ENCODE data around the gene TTC9C. TPM values are rescaled to one million over a fixed set of nuclear protein-coding genes. Genes with fewer than 3 reads are reported as not detected.

TTC9C gene
- total RNA-seq, 1 experiment from 2014 or later, result 48.7 TPM

GRCh38 chr11:62725646-62726045 is 2.6 kb upstream of the TTC9C start:
- no peaks in the 10 kb centered on the region for H3K9me3 Mint-ChIP-seq
- peaks cover 4% of the 10 kb centered on the region; the same call in 1 of the 2 replicates for H3K27me3 Mint-ChIP-seq (ENCODE audit: low read depth)
- no peak for TF ChIP-seq NFYB (CRISPR knock-in tag; conservative IDR thresholded peaks at IDR 0.05; ENCODE audit: low read depth)
- no peak for TF ChIP-seq ZNF416 (CRISPR knock-in tag; IDR thresholded peaks at IDR 0.05)
- TF ChIP-seq NFATC4 (CRISPR knock-in tag; IDR thresholded peaks at IDR 0.05), result no peak
- TF ChIP-seq E2F1 (CRISPR knock-in tag; IDR thresholded peaks at IDR 0.05), result no peak
- no peak for TF ChIP-seq E2F4 (CRISPR knock-in tag; IDR thresholded peaks at IDR 0.05; ENCODE audit: borderline replicate concordance, low read depth)
- no peak for TF ChIP-seq ZNF219 (CRISPR knock-in tag; IDR thresholded peaks at IDR 0.05; ENCODE audit: borderline replicate concordance)
- no peak for TF ChIP-seq ARID4B (CRISPR knock-in tag; IDR thresholded peaks at IDR 0.05; ENCODE audit: borderline replicate concordance)
- TF ChIP-seq FOXK1 (CRISPR knock-in tag; IDR thresholded peaks at IDR 0.05), result no peak
- no peak for TF ChIP-seq AFF4 (CRISPR knock-in tag; IDR thresholded peaks at IDR 0.05; ENCODE audit: borderline replicate concordance)
- TF ChIP-seq NFE2L1 (CRISPR knock-in tag; IDR thresholded peaks at IDR 0.05), result no peak
- no peak for TF ChIP-seq ZBTB21 (CRISPR knock-in tag; IDR thresholded peaks at IDR 0.05; ENCODE audit: borderline replicate concordance)
- TF ChIP-seq TCF7 (CRISPR knock-in tag; IDR thresholded peaks at IDR 0.05; ENCODE audit: low read depth), result no peak
- TF ChIP-seq GTF2I (CRISPR knock-in tag; conservative IDR thresholded peaks at IDR 0.05), result no peak
- TF ChIP-seq FOXP1 (CRISPR knock-in tag; IDR thresholded peaks at IDR 0.05; ENCODE audit: borderline replicate concordance), result no peak
- TF ChIP-seq ZNF512 (CRISPR knock-in tag; IDR thresholded peaks at IDR 0.05; ENCODE audit: borderline replicate concordance), result no peak
- TF ChIP-seq TEAD4 (CRISPR knock-in tag; IDR thresholded peaks at IDR 0.05), result no peak
- TF ChIP-seq ZBTB43 (CRISPR knock-in tag; IDR thresholded peaks at IDR 0.05), result no peak
- no peak for TF ChIP-seq JUN (CRISPR knock-in tag; IDR thresholded peaks at IDR 0.05)
- TF ChIP-seq NR3C1 (CRISPR knock-in tag; conservative IDR thresholded peaks at IDR 0.05; ENCODE audit: low read depth), result no peak
- H3K36me3 Mint-ChIP-seq, result peaks cover 50% of the 10 kb centered on the region
- H3K27ac Mint-ChIP-seq, result peak overlapping the region; percentile 31
- DNase-seq (ENCODE audit: low spot score) (no peak), ATAC-seq (no peak)
- ChIA-PET CTCF (interaction anchor here (2.9 to 7.6 kb wide), 3 partner anchors 28 to 62 kb away, joined by 32 to 59 read pairs (median 44); partner anchors contain the start of genes TAF6L, TMEM179B and ZBTB3), POLR2A (interaction anchor here (1.1 to 4.2 kb wide), 4 partner anchors 16 to 44 kb away, joined by 3 to 34 read pairs (median 20); partner anchors contain the start of genes BSCL2, GNG3 and ZBTB3)
- H3K4me3 Mint-ChIP-seq, result peak overlapping the region; percentile 98
- H3K4me1 Mint-ChIP-seq, result peaks cover 25% of the 10 kb centered on the region
